HepG2 (cell line): Measurements from ENCODE around the gene HOXA6. TPM values are rescaled to one million over a fixed set of nuclear protein-coding genes. Genes with fewer than 3 reads are reported as not detected.

Experiments used
- ATAC-seq: fragments of 200-7000 bp; cut with Tn5 transposase; 3 replicates; pipeline ENCODE4 v1.9.1; 2020; ENCODE audit warnings: mild to moderate bottlenecking, moderate library complexity
- BruUV-seq: library from RNA; stranded (reverse); fragments of 400-500 nt; replicated peaks from 2 replicates; lab custom pipeline; 2021; lab: Mats Ljungman, UMichigan
- CTCF ChIA-PET: fragments of 300-600 bp; formaldehyde crosslinking; extraction: SDS; loops from one replicate; lab custom pipeline; 2021; ENCODE audit warnings: low total read pairs, inconsistent platforms, low intra/inter-chr PET ratio; lab: Yijun Ruan, JAX
- POLR2A ChIA-PET: fragments of 350-600 bp; sonication (Branson Sonifier 250); formaldehyde crosslinking; loops from one replicate; lab custom pipeline; 2020; ENCODE audit warnings: antibody characterized with exemption, inconsistent platforms; lab: Yijun Ruan, JAX
- DNase-seq: peaks from one replicate; pipeline ENCODE4 v3.0.0-alpha.2; 2015; ENCODE audit warnings: low spot score
- FAIRE-seq: peaks from 3 replicates; lab custom pipeline; 2011; peaks lifted over from hg19 to GRCh38; lab: Jason Lieb, UNC
- H2AFZ ChIP-seq: one replicate; pipeline ENCODE4 v1.6.1; 2011; ENCODE audit warnings: low read length, inconsistent platforms
- H3K27ac ChIP-seq: fragments of 300-600 bp; 3 replicates; pipeline ENCODE4 v1.8.0; 2011; ENCODE audit warnings: mixed run types, mild to moderate bottlenecking, mixed read lengths, low read length, inconsistent platforms; ENCODE audit not compliant: insufficient read depth; ENCODE audit errors: extremely low read length
- H3K27me3 ChIP-seq, 2 experiments: fragments of 200-600 bp in 1 of 2; 2 replicates in 1 of 2; 3 replicates in 1 of 2; pipeline versions ENCODE4 v1.6.0 to v1.8.0; 2011; ENCODE audit warnings: low read length in 2 of 2, mild to moderate bottlenecking in 2 of 2, moderate library complexity in 2 of 2, inconsistent platforms in 1 of 2; ENCODE audit not compliant: insufficient read depth in 2 of 2, control insufficient read depth in 1 of 2
- H3K36me3 ChIP-seq, 2 experiments: fragments of 200-600 bp in 1 of 2; replicated peaks in 1 of 2; 2 replicates in 1 of 2; 3 replicates in 1 of 2; pipeline versions ENCODE4 v1.5.1 to v1.8.0; 2011; ENCODE audit warnings: low read length in 2 of 2, inconsistent platforms in 1 of 2; ENCODE audit not compliant: insufficient read depth in 2 of 2, control insufficient read depth in 1 of 2
- H3K4me1 ChIP-seq: 2 replicates; pipeline ENCODE4 v1.5.1; 2012; ENCODE audit warnings: low read length, inconsistent platforms; ENCODE audit not compliant: insufficient read depth
- H3K4me2 ChIP-seq: 2 replicates; pipeline ENCODE4 v1.6.0; 2011; ENCODE audit warnings: low read depth, low read length, inconsistent platforms
- H3K4me3 ChIP-seq, 3 experiments: fragments of 200-600 bp in 1 of 3; sonication (generic), shearing (Covaris generic) in 1 of 3; replicated peaks in 1 of 3; 2 replicates each; pipeline ENCODE4 v1.5.1; 2011 to 2016; ENCODE audit warnings: low read length in 3 of 3, inconsistent platforms in 2 of 3, low read depth in 2 of 3, mild to moderate bottlenecking in 2 of 3, control low read depth in 1 of 3, mixed read lengths in 1 of 3; ENCODE audit not compliant: insufficient read depth in 1 of 3
- H3K79me2 ChIP-seq: one replicate; pipeline ENCODE4 v1.6.1; 2011; ENCODE audit warnings: low read length, inconsistent platforms; ENCODE audit not compliant: insufficient read depth
- H3K9ac ChIP-seq: 2 replicates; pipeline ENCODE4 v1.6.0; 2011; ENCODE audit warnings: mild to moderate bottlenecking, low read depth, low read length, inconsistent platforms; ENCODE audit not compliant: insufficient read depth
- H3K9me3 ChIP-seq: 2 replicates; pipeline ENCODE4 v1.5.1; 2012; ENCODE audit warnings: mild to moderate bottlenecking, low read length
- H4K20me1 ChIP-seq: 2 replicates; pipeline ENCODE4 v1.6.0; 2011; ENCODE audit warnings: inconsistent platforms, mild to moderate bottlenecking, low read length, moderate library complexity; ENCODE audit not compliant: insufficient read depth
- AKNA ChIP-seq: sonication (generic); formaldehyde crosslinking; IDR thresholded peaks from 2 replicates; pipeline ENCODE4 v1.4.0; 2020; ENCODE audit warnings: missing genetic modification reagents, borderline replicate concordance
- TAF1 ChIP-seq: sonication (generic); formaldehyde crosslinking; IDR thresholded peaks from 2 replicates; pipeline ENCODE4 v1.4.0; 2020; ENCODE audit warnings: missing genetic modification reagents
- ZHX1 ChIP-seq: sonication (generic); formaldehyde crosslinking; IDR thresholded peaks from 2 replicates; pipeline ENCODE4 v1.8.1; 2022; ENCODE audit warnings: low read depth, mild to moderate bottlenecking, missing genetic modification reagents
- WGBS: methylation state at CpG from one replicate; pipeline ENCODE4 v1.1.6; 2017; ENCODE audit warnings: low lambda C conversion rate; 5-methylcytosine and 5-hydroxymethylcytosine counted together
- in situ Hi-C: cut with HindIII; loops from 2 replicates; pipeline ENCODE4 v1.10.0; 2017; ENCODE audit warnings: low pct_unique_long_range_greater_than_20kb; ENCODE audit not compliant: extremely low pct_ligation_motif_present
- intact Hi-C: fragments of 100-400 bp; cut with micrococcal nuclease; formaldehyde crosslinking; loops from one replicate; pipeline ENCODE4 v1.10.0; 2022; ENCODE audit not compliant: unreplicated experiment
- polyA plus RNA-seq, 8 experiments: library from polyadenylated mRNA; depleted of rRNA in 3 of 8; stranded (reverse) in 7 of 8; unstranded in 1 of 8; fragments of >200 nt; fragmentation: Illumina TruSeq in 4 of 8; extraction: Trizol in 4 of 8; gene quantifications; 2 replicates each; pipeline versions ENCODE4 v1.2.1 to v1.2.3, GENCODE V29; 2011 to 2016; ENCODE audit warnings: low read depth in 4 of 8, missing spikeins in 1 of 8, mixed read lengths in 1 of 8; ENCODE audit not compliant: insufficient read depth in 1 of 8
- total RNA-seq, 5 experiments: library from RNA; depleted of rRNA; stranded (reverse); fragments of >200 nt; fragmentation: Illumina TruSeq; extraction: Trizol; gene quantifications; 2 replicates each; pipeline ENCODE4 v1.2.3, GENCODE V29; 2016; ENCODE audit warnings: low read depth in 1 of 5

The HOXA6 gene
- total and polyA plus RNA-seq, 2 of the 13 experiments (the other 11 are each of a cell fraction or from before 2014, with no cell fraction given), result 1.3 to 1.5 TPM

DNA sequence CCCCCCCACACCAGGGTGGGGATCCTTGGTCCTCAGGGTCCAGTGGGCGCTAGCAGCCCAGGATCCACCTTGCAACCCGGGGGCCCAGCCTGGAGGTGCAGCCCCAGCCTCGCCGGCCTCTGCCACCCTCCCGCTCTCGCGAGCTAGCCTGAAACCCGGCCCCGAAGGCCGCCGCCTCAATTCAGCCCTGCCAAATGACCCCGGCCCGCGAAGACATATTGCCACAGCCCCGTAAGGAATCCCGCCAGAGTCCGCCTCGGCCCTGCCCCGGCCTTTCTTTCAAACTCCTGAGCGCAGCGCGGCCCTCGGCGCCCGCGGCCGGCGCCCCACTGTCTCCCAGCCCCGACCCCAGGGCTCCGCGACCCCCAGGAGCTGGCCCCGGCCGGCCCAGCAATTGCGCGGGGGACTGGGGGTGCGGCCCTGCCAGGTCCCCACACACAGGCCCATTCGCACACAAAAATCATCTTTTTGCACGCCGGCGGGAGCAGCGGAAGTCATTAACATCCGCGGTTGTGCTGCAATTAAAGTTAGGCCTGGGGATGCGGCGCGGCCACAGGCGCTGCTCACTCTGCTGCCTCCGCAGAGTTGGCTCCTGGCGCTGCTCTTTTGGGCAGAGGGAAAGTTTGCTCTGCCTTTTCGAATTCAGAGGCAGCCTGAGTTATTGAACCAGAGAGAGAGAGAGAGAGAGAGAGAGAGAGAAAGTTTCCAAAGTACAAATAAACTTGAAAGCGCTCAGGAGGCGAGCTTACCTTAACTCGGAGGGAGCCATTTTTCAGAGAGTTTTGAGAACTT, 8.0 kb downstream of the HOXA6 start (continued):
- TF ChIP-seq AKNA (CRISPR knock-in tag) (no peak), TAF1 (no peak)

GRCh38 chr7:27138985-27139333, 8.6 kb downstream of the HOXA6 start:
- Histone ChIP-seq H3K9me3 (no peaks in the 10 kb centered on the region), H4K20me1 (no peaks in the 10 kb centered on the region), H3K4me2 (no peak overlapping the region), H3K27ac (no peak overlapping the region), H3K79me2 (no peaks in the 10 kb centered on the region), H3K9ac (no peak overlapping the region), H2AFZ (no peak overlapping the region), H3K4me3 (no peak overlapping the region), H3K36me3 (no peaks in the 10 kb centered on the region), H3K27me3 (no peaks in the 10 kb centered on the region), H3K4me1 (peaks cover 40% of the 10 kb centered on the region)
- ATAC-seq (no peak), FAIRE-seq (no peak), DNase-seq (no peak)
- TF ChIP-seq ZHX1 (CRISPR knock-in tag), result no peak
- POLR2A ChIA-PET, result no interaction called here
- CTCF ChIA-PET, result no interaction called here
- in situ Hi-C loops (no loop called here), intact Hi-C loops (no loop called here)
- WGBS, result 94% methylated on average over 11 of the region's 11 CpGs
- BruUV-seq, result no TSS peak
